HEK293T (cell line): ENCODE data around the gene TSPO2.

Experiments
- ARNT ChIP-seq: fragments of 450-650 bp; IDR thresholded peaks from 2 replicates; pipeline ENCODE4 v1.6.1; 2017; ENCODE audit warnings: mild to moderate bottlenecking
- CTBP1 ChIP-seq: fragments of 450-650 bp; IDR thresholded peaks from 2 replicates; pipeline ENCODE4 v1.6.1; 2016; ENCODE audit warnings: borderline replicate concordance
- ELF4 ChIP-seq: fragments of 450-650 bp; IDR thresholded peaks from 2 replicates; pipeline ENCODE4 v1.6.1; 2017; ENCODE audit warnings: antibody characterized with exemption
- FOXA1 ChIP-seq: fragments of 450-650 bp; IDR thresholded peaks from 2 replicates; pipeline ENCODE4 v1.6.1; 2016; ENCODE audit warnings: mild to moderate bottlenecking
- FOXK2 ChIP-seq: fragments of 450-650 bp; IDR thresholded peaks from 2 replicates; pipeline ENCODE4 v1.6.1; 2016; ENCODE audit warnings: mild to moderate bottlenecking
- FOXM1 ChIP-seq: fragments of 450-650 bp; IDR thresholded peaks from 2 replicates; pipeline ENCODE4 v1.6.1; 2017; ENCODE audit warnings: mild to moderate bottlenecking, borderline replicate concordance
- HDGF ChIP-seq: fragments of 450-650 bp; IDR thresholded peaks from 2 replicates; pipeline ENCODE4 v1.6.1; 2017; ENCODE audit warnings: antibody characterized with exemption, borderline replicate concordance
- LEF1 ChIP-seq: fragments of 450-650 bp; IDR thresholded peaks from 2 replicates; pipeline ENCODE4 v1.6.1; 2017; ENCODE audit warnings: mild to moderate bottlenecking, borderline replicate concordance
- NFRKB ChIP-seq: fragments of 450-650 bp; IDR thresholded peaks from 2 replicates; pipeline ENCODE4 v1.6.1; 2016; ENCODE audit warnings: mild to moderate bottlenecking, moderate library complexity
- SP1 ChIP-seq: fragments of 450-650 bp; IDR thresholded peaks from 2 replicates; pipeline ENCODE4 v1.6.1; 2017
- SUZ12 ChIP-seq: fragments of 450-650 bp; IDR thresholded peaks from 2 replicates; pipeline ENCODE4 v1.6.1; 2016; ENCODE audit warnings: mild to moderate bottlenecking
- TARDBP ChIP-seq: fragments of 450-650 bp; IDR thresholded peaks from 2 replicates; pipeline ENCODE4 v1.6.1; 2016
- ZNF384 ChIP-seq: fragments of 450-650 bp; IDR thresholded peaks from 2 replicates; pipeline ENCODE4 v1.6.1; 2016
- TF ChIP-seq, protein P1 (sequence below): fragments of 450-650 bp; IDR thresholded peaks from 2 replicates; pipeline ENCODE4 v1.6.1; 2016

DNA sequence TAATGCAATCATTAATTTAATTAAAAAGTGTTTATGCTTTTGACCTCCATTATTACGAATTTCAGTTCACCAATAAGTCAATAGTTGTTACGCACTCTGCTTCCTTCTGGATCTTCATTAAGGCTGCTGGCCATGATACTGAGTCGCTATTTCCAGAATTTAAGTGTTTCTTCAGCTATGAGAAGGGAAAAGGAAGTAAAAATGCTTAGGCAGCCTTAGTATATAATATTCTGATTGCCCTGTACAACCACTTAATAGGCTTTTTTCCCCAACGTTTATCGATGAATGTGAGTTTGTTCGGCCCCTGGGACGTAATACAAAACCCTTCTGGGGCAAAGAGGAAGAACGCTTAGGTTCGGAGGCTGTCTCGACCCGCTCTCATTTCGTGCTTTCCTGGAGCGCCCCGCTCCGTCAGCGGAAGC is 29.2 kb downstream of the TSPO2 start:
- no peak for TF ChIP-seq SUZ12
- no peak for TF ChIP-seq HDGF
- TF ChIP-seq LEF1 = no peak
- no peak for TF ChIP-seq FOXM1
- TF ChIP-seq CTBP1 = no peak
- no peak for TF ChIP-seq ARNT
- TF ChIP-seq SP1 = no peak
- TF ChIP-seq FOXK2 = no peak
- TF ChIP-seq ELF4 = no peak
- TF ChIP-seq TARDBP = no peak
- TF ChIP-seq NFRKB = no peak
- TF ChIP-seq, protein P1, sequence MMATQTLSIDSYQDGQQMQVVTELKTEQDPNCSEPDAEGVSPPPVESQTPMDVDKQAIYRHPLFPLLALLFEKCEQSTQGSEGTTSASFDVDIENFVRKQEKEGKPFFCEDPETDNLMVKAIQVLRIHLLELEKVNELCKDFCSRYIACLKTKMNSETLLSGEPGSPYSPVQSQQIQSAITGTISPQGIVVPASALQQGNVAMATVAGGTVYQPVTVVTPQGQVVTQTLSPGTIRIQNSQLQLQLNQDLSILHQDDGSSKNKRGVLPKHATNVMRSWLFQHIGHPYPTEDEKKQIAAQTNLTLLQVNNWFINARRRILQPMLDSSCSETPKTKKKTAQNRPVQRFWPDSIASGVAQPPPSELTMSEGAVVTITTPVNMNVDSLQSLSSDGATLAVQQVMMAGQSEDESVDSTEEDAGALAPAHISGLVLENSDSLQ = no peak
- no peak for TF ChIP-seq FOXA1
- TF ChIP-seq ZNF384 = no peak
